CD4-positive, alpha-beta T cell treated with Interleukin-1 beta for 1 hour (primary cell): ENCODE results near the gene LYSMD2.

Experiments
- DNase-seq, 2 donors: peaks; one replicate each; pipeline ENCODE4 v3.0.0-alpha.2; 2020 to 2022

The LYSMD2 gene

DNA sequence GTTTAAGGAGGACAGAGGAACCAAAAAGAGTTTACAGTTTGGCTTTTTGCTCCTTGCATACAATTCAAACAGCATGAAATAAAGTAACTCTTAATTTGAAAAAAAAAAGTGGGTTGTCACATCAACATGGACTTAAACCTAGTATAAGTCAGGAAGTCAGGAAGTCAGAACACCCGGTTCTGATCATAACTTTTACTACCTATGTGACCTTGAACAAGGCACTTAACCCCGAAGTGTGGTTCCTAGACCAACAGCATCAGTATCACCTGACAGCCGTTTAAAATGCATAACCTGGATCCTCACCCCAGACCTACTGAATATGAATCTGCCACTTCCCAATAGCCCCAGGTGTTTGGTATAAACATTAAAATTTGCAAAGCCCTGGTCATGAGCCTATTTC is 18.7 kb downstream of the LYSMD2 start:
- DNase-seq = no peak

DNA sequence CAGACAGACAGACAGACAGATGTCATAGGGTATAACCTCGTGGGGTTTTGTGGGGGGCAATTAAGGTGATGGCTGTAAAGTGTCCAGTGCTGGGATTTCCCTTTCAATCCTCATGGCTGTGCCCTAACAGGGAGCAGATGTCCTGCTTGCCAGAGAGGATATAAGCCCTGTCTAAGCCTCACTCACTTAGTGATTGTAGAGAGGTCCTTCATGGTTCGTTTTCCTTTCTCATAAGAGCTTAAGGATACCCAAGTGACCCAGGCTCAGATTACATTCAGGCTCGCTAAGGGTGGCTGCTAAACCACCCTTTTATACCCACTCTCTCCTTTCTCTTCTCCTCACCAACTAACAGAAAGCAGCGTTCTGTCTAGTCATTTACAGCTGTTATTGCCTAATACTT is 19.2 kb downstream of the LYSMD2 start:
- no peak for DNase-seq

DNA sequence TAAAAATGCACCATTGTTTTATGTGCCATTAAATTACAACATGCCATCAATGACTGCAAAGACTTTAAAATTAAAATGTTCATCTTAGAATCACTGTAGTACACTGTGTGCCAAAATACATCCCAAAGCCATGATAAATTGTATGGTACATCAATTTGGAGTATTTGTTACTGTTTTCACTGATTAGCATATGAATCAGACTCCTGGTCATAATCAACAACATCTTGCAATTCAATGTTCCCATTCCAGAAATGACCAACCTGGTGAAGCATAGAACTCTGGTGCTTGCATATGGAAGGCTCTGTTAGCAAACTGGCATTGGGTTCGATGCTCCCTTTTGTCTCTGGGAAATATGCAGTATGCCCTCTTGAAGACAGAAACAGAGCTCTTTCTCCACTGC is 22.5 kb downstream of the LYSMD2 start:
- DNase-seq = no peak

DNA sequence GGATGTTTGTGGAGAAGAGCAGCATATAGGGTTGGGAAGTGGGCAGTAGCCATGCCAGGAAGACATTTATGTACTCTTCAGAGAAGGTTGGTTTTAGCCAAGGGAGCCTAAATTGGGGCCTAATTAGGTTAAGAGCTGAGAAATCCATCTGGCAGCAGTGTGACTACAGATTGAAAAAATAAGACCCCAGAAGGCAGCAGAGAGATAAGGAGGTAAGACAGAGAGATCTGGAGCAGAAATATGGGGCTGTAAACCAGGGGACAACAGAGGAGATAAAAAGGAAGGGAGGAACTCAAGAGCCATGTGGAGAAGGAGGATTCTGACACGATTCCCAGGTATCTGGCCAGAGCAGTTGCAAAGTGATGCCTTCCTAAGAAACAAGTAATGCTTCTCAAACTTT is 23.3 kb downstream of the LYSMD2 start:
- no peak for DNase-seq

DNA sequence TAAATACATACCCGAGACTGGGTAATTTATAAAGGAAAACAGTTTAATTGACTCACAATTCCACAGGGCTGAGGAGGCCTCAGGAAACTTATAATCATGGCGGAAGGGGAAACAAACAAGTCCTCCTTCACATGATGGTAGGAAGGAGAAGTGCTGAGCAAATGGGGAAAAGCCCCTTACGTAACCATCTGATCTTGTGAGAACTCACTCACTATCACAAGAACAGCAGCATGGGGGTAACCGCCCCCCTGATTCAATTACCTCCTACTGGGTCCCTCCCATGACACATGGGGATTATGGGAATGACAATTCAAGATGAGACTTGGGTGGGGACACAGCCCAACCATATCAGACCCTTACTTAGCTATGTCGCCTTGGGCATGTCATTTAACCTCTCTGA is 28.4 kb downstream of the LYSMD2 start:
- no peak for DNase-seq

DNA sequence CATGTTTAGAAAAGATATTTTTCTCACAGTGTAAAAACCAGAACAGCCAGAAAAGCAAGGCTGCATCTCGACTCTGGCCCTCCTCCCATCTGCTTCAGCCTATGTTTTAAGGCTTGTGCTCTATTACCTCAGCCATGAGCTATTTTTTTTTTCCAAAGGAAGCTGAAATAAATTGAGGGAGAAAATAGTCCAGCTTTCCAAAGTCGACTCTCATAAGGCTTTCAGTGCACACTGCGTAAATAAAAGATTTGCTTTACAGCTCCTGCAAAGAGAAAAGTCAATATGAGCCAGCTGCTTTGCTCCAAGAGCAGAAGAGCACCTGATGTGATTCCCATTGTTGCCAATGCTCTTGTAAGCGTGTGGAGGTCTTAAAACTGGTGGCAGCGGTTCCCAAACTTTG is 29.4 kb downstream of the LYSMD2 start:
- no peak for DNase-seq

DNA sequence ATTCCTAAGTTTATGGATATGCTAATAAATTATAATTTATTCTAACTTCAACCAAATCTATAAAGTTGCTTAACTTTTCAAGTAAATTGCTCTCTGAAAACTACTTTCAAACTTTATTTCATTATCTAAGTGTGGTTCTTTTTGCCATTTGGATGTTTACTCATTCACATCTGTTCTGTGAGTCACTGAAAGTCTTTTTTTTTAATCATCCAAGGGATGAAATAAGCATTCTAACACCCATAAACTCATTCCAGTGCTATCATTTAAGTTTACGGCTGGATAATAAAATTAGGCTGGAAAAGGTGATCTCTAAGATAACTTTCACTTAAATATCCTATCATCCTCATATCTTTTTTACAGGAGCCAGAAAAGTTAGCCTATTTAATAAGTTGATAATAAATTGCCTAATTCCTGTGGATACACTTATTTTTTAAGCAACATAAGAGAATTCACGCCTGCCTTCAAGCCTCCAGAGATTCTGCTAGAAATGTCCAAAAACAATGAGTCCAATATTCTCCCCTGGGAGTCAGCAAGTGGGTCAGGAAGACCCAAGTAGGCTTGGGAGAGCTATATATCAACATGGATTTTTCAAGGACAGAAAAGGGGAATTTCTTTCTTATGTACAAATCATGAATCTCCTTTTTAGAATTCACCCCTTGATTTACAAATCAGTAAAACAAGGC is 30.4 kb downstream of the LYSMD2 start:
- no peak for DNase-seq

DNA sequence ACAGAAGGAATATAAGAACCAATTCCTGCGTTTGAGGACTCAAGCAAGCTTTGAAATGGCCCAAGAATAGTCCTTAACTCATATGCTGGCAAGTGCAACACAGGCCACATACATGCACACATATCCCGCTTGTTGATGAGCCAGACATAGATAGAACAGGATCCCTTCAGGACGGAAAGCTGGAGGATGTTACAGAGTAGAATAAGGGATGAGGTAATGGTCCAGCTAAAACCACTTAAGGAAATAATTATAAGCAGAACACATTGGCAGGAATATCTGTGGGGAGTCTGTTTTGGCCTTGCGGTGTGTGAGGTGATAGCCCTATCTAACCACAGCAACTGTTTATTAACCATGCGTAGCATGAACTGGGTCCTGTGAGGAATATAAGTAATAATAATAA is 31.2 kb downstream of the LYSMD2 start:
- DNase-seq = no peak

DNA sequence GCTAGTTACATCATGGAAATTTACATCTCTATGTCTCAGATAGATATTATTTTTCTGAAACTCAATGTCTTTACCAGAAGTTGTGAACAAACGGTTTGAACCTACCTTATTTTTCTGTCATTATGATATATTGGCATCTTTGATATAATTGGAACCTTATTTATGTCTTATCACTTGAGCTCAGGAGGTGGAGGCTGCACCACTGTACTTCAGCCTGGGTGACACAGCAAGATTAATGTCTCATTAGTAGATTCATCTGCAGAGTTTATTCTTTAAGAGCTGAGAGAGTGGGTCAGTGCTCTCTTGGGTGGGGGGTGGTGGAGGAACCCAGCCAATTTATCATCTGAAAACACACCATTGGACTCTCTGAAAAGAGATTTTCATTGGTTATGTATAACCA is 34.7 kb downstream of the LYSMD2 start:
- DNase-seq = no peak

DNA sequence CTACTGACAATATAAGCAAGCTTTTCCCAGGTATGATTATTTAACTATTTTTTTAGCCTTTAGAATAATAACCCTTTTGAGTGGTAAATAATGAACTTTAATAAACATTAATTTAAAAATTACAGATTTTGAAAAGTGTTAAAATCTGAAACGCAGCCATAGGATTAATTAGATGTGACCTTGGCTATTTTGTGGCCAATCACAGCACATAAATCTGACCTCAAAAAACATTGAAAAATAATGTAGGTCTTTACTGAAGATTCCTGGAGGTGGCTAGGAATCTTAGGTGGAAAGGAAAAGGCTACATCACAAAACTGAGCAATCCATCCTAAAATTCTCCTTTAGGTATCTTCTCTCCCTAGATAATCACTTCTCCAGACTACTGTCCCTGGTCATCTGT is 38.1 kb downstream of the LYSMD2 start:
- DNase-seq = no peak

DNA sequence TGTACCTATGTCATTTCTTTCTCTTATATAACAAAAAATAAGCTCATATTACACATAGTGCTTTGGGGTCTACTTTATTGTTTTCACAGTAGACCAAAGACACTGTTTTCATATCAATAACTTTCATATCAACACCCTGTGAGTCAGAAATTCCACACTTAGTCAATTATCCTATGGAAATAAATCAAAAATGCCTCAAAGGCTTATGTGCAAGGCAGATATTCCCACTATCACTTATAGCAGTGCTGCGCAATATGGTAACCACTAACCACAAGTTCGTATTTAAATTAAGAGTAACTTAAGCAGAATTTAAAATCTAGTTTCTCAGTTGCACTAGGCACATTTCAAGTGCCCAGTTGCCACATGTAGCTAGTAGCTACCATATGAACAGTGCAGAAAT is 40.3 kb downstream of the LYSMD2 start:
- DNase-seq = no peak

DNA sequence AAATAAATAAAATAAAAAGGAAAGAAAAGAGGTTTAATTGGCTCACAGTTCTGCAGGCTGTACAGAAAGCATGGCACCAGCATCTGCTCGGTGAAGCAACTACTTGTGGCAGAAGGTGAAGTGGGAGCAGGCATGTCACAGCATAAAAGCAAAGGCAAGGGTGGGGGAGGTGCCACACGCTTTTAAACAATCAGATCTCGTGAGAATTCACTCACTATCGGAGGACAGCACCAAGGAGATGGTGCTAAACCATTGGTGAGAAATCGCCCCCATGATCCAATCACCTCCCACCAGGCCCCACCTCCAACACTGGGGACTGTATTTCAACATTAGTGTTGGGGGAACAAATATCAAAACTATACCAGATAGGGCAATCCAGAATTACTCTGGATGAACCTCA is 40.9 kb downstream of the LYSMD2 start:
- no peak for DNase-seq

DNA sequence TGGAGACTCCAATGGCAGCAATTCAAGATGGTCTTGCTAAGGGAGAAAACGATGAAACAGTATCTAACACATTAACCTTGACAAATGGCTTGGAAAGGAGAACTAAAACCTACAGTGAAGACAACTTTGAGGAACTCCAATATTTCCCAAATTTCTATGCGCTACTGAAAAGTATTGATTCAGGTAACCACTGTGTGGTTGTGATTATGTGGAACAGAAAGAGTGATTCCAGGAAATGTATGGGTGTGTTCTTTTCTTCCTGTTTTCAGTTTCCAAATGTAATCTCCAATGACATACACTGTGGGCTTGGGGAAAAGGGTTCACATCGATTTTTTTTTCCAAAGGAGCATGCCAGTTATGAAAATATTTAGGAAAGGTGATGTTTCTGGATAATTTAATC is 45.3 kb downstream of the LYSMD2 start:
- DNase-seq = no peak

DNA sequence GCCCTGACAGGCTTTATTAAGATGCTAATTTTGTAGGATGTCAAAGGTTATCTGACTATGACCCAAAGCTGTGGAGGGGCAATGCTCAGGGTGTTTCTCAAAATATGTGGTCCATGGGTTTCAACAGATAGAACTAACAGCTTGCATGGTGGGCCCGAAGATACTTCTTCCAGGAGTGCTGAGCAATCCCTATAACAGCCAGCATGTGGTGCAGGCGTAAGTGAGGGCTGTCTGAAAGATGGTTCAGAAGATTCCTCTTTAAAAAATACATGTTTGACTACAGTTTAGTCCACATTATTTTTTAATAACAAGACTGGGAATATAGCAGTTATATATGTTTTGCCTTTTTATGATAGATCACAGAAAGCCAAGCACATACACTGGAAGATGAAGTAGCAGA is 48.6 kb downstream of the LYSMD2 start:
- DNase-seq = no peak

DNA sequence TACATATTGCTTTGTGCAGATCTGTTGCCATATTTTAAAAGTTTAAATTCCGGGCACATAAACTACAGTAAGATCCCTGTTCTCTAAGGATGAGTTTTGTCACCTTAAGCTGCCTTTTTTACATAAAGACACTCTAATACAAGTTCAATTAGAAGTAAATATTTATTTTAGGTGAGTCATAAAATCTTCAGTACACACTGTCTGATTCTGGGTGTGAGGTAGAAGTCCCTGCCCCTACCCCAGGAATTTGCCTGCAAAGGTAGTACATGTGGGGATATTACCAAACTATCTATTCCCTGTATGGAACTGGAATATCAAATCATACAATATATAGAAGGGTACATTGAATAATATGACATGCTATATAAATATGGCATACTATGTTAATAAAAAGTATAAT is 49.9 kb downstream of the LYSMD2 start:
- no peak for DNase-seq

DNA sequence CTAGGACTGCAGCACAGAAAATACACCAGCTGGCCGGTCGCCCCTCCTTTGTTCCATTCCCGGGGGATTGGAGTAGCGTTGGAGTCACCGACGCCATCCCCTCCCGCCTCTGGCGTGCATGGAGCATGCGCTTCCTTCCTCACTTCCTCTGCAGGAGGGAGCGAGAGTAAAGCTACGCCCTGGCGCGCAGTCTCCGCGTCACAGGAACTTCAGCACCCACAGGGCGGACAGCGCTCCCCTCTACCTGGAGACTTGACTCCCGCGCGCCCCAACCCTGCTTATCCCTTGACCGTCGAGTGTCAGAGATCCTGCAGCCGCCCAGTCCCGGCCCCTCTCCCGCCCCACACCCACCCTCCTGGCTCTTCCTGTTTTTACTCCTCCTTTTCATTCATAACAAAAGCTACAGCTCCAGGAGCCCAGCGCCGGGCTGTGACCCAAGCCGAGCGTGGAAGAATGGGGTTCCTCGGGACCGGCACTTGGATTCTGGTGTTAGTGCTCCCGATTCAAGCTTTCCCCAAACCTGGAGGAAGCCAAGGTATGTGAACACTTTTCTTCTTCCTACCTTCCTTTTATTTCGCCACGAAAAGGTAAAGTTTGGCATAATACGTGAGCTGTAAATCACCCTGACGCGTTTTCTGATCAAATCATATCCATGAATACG is 56.0 kb downstream of the LYSMD2 start, which contains the start of gene SCG3:
SCG3 (plus strand) TSS at position 201 of the 661 bp plus-strand sequence; CDS start at position 454, 253 bp downstream.
- peak; percentile 41 to 55 for DNase-seq

DNA sequence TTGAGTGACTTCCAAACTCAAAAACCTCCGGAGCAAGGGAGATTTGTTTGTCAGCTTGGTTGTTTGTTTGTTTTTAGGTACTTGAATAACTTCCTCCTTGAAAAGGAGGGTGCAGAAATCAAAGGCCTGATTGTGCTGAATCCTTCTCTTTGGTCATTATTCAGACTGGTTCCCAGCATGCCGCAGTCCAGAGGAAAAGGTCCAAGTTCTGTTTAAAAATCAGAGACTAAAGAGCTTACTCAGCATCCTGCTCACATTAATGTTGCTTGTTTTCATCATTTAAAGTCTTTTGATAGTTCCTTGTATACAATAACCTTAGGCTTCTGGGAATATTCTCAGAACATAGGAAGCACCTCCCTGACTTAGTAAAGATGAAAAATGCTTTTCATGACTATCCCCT is 57.1 kb downstream of the LYSMD2 start:
- DNase-seq = no peak

DNA sequence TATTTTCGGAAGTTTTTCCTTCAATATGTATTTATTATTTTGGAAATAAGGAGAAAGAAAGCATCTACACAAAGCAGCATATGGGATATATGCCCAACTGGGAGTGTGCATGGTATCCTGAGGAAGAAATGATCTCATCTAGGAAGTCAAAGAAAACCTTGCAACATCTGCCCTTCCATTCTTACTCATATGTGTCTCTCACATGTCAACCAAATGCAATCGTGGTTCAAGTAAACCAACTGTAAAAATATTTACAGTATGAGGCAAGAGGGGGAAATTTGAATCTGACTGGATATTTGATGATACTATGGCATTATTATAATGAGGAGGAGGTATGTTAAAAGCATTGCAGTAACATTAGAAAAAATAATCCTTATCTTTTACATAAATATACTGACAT is 59.4 kb downstream of the LYSMD2 start:
- no peak for DNase-seq

DNA sequence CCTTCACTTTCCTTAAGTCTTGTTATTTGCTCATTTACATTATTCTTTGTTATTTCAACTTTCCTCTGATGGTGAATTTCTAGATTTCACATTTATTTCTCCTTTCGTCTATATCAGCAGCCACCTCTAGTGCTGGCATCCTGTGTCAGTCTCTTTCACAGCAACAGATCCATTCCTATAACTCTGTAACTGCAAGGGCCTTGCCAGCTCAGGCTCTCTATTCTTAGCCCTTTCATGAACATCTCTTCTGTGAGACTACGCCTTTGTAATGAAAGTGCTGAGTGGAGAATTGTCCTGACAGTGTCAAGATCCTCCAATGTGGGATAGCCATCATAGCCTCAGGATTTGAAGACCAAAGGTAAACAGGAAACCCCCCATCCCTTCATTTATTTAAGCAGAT is 60.0 kb downstream of the LYSMD2 start:
- DNase-seq = no peak

DNA sequence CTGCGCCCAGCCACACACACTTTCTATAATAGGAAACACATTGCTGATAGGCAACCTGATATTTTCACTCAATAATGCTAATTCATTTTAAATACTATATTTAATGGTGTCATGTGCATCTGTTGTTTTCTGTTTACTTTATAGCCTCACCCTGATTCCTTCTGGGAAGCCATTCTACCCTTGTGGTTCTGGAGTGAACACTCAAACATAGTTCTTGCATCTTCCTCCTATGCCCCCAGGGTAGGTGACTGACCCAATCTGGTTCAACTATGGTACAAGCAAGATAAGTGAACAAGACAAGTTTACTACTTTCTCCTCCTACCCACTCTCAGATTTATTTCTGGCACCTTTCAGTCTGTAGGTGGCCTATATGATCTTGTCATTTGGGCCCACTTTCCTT is 60.4 kb downstream of the LYSMD2 start:
- DNase-seq = no peak

DNA sequence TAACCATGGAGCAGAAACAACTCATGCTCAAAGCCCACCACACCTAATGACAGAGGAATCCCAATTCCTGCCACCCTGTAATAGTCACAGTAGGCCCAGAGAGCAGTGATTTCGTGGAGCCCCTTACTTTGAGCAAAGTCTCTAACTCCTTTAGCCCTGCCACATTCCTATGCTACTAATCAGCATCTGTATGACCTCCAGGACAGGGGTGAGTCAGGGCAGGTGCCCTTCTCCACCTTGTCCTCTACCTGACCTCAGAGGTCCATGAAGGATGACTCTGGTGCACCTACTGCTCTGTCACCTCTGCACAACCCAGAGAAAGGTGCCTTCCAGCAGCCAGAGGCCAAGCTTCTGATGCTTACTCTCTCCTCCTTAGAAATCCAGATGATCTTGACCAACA is 62.2 kb downstream of the LYSMD2 start:
- DNase-seq = no peak
